CD14-positive monocyte (primary cell): ENCODE results near the gene ITPR3. TPM values are rescaled to one million over a fixed set of nuclear protein-coding genes. Genes with fewer than 3 reads are reported as not detected.

Experiments used
- DNase-seq, 3 donors: peaks; one replicate each; pipeline ENCODE4 v3.0.0-alpha.2; 2011 to 2022
- H2AFZ ChIP-seq: 2 replicates; pipeline ENCODE4 v1.6.0; 2012; ENCODE audit warnings: mild to moderate bottlenecking, low read depth, low read length, inconsistent platforms; ENCODE audit not compliant: insufficient read depth, poor library complexity, severe bottlenecking
- H3K27ac ChIP-seq, 2 donors: 1 replicate in 1 of 2; 2 replicates in 1 of 2; pipeline ENCODE4 v1.5.1; 2012 to 2013; ENCODE audit warnings: low read length in 2 of 2, control low read depth in 1 of 2, inconsistent platforms in 1 of 2, low read depth in 1 of 2, mild to moderate bottlenecking in 1 of 2
- H3K27me3 ChIP-seq, 2 donors: one replicate each; pipeline versions ENCODE4 v1.6.0 to v1.6.1; 2011 to 2013; ENCODE audit warnings: low read length in 2 of 2; ENCODE audit not compliant: control insufficient read depth in 2 of 2, insufficient read depth in 2 of 2
- H3K36me3 ChIP-seq, 2 donors: replicated peaks in 1 of 2; 1 replicate in 1 of 2; 2 replicates in 1 of 2; pipeline versions ENCODE4 v1.5.1 to v1.6.1; 2012 to 2013; ENCODE audit warnings: low read length in 2 of 2, control low read depth in 1 of 2, inconsistent platforms in 1 of 2, mild to moderate bottlenecking in 1 of 2; ENCODE audit not compliant: insufficient read depth in 2 of 2, control insufficient read depth in 1 of 2
- H3K4me1 ChIP-seq, 2 donors: 1 replicate in 1 of 2; 2 replicates in 1 of 2; pipeline versions ENCODE4 v1.5.1 to v1.6.1; 2012 to 2013; ENCODE audit warnings: low read length in 2 of 2, control low read depth in 1 of 2, inconsistent platforms in 1 of 2, mild to moderate bottlenecking in 1 of 2, moderate library complexity in 1 of 2; ENCODE audit not compliant: insufficient read depth in 2 of 2, control insufficient read depth in 1 of 2
- H3K4me2 ChIP-seq: replicated peaks from 2 replicates; pipeline ENCODE3; 2012; ENCODE audit warnings: low read length, moderate library complexity, mild to moderate bottlenecking; ENCODE audit not compliant: poor library complexity, severe bottlenecking; ENCODE audit errors: extremely low read depth
- H3K4me3 ChIP-seq, 3 experiments: fragments of 200-600 bp in 1 of 3; sonication (generic) in 1 of 3; replicated peaks in 1 of 3; 1 replicate in 2 of 3; 2 replicates in 1 of 3; pipeline ENCODE4 v1.5.1; 2011 to 2013; ENCODE audit warnings: low read length in 3 of 3, mild to moderate bottlenecking in 3 of 3, control low read depth in 2 of 3, low read depth in 2 of 3, inconsistent platforms in 1 of 3, moderate library complexity in 1 of 3
- H3K79me2 ChIP-seq: 2 replicates; pipeline ENCODE4 v1.6.0; 2012; ENCODE audit warnings: mild to moderate bottlenecking, control low read depth, inconsistent platforms, low read length, moderate library complexity; ENCODE audit not compliant: insufficient read depth
- H3K9ac ChIP-seq: 2 replicates; pipeline ENCODE4 v1.6.0; 2017; ENCODE audit warnings: low read length, mild to moderate bottlenecking; ENCODE audit not compliant: insufficient read depth, poor library complexity, severe bottlenecking
- H3K9me3 ChIP-seq, 2 donors: replicated peaks in 1 of 2; 1 replicate in 1 of 2; 2 replicates in 1 of 2; pipeline versions ENCODE4 v1.5.1 to v1.6.1; 2012 to 2013; ENCODE audit warnings: low read length in 2 of 2, control low read depth in 1 of 2; ENCODE audit not compliant: control insufficient read depth in 1 of 2, insufficient read depth in 1 of 2
- H4K20me1 ChIP-seq: 2 replicates; pipeline ENCODE4 v1.6.0; 2012; ENCODE audit warnings: mild to moderate bottlenecking, low read length, control low read depth, moderate library complexity; ENCODE audit not compliant: insufficient read depth
- H3K27ac Mint-ChIP-seq, 7 donors: one replicate each; pipeline ENCODE4 v1.8.0; 2020; ENCODE audit warnings: mild to moderate bottlenecking in 7 of 7, mixed read lengths in 7 of 7, moderate library complexity in 6 of 7, inconsistent platforms in 2 of 7
- H3K27me3 Mint-ChIP-seq, 3 donors: one replicate each; pipeline ENCODE4 v1.8.0; 2021 to 2022; ENCODE audit warnings: low read depth in 3 of 3, mild to moderate bottlenecking in 3 of 3, mixed read lengths in 3 of 3, moderate library complexity in 3 of 3, inconsistent platforms in 1 of 3
- H3K36me3 Mint-ChIP-seq, 2 donors: one replicate each; pipeline ENCODE4 v1.8.0; 2020; ENCODE audit warnings: mixed read lengths in 2 of 2, inconsistent platforms in 1 of 2, mild to moderate bottlenecking in 1 of 2
- H3K4me1 Mint-ChIP-seq: one replicate; pipeline ENCODE4 v1.8.0; 2020; ENCODE audit warnings: mild to moderate bottlenecking, mixed read lengths
- H3K4me3 Mint-ChIP-seq, 2 donors: one replicate each; pipeline ENCODE4 v1.8.0; 2020; ENCODE audit warnings: mild to moderate bottlenecking in 2 of 2, mixed read lengths in 2 of 2, moderate library complexity in 1 of 2
- H3K9me3 Mint-ChIP-seq, 7 donors: one replicate each; pipeline ENCODE4 v1.8.0; 2020 to 2022; ENCODE audit warnings: mixed read lengths in 7 of 7, mild to moderate bottlenecking in 6 of 7, moderate library complexity in 6 of 7, inconsistent platforms in 2 of 7
- CTCF ChIP-seq: fragments of 200-600 bp; IDR thresholded peaks from one replicate; pipeline ENCODE4 v1.8.0; 2022; ENCODE audit warnings: antibody characterized with exemption, mild to moderate bottlenecking
- WGBS: methylation state at CpG from one replicate; pipeline ENCODE4 v1.1.5; 2013; ENCODE audit warnings: missing lambda C conversion rate; ENCODE audit not compliant: insufficient coverage; 5-methylcytosine and 5-hydroxymethylcytosine counted together
- intact Hi-C, 2 donors: fragments of 100-400 bp; cut with micrococcal nuclease; formaldehyde crosslinking; loops; one replicate each; pipeline versions ENCODE4 v1.15.0 to v1.15.1; 2023
- polyA plus RNA-seq, 3 donors: library from polyadenylated mRNA; depleted of rRNA in 1 of 3; unstranded in 2 of 3; stranded (reverse) in 1 of 3; fragments of 300-500 nt in 2 of 3; fragments of >200 nt in 1 of 3; fragmentation: Illumina TruSeq in 2 of 3; gene quantifications; 1 replicate in 2 of 3; 2 replicates in 1 of 3; pipeline ENCODE4 v1.2.3, GENCODE V29; 2012 to 2021

ITPR3 gene
- polyA plus RNA-seq, 3 donors, result 1.8 TPM; not detected in 2

DNA sequence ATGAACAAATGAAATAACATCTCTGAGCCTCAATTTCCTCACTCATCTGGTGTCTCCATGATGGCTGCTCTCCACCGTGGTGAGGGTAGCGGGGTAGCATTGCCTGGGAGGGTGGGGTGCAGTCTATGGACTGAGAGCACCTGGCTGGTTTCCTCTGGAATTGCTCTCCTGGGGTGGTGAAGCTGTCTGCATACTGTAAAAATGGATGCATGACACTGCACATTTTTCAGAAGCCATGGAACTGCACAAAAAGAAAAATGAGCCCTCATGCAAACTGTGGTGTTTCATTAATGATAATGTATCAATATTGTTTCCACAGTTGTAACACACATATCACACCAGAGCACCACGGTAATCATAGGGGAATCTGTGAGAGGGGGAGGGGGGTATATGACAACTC lies 12.1 kb upstream of the ITPR3 start:
- no peaks in the 10 kb centered on the region for H3K79me2 ChIP-seq
- H3K4me3 ChIP-seq, result no peak overlapping the region
- H4K20me1 ChIP-seq, result no peaks in the 10 kb centered on the region
- intact Hi-C loops, result no loop called here
- H3K36me3 ChIP-seq, result no peaks in the 10 kb centered on the region
- H3K4me1 ChIP-seq, result peaks cover 13% of the 10 kb centered on the region in 2 donors
- H3K27ac ChIP-seq, result no peak overlapping the region
- no peak for TF ChIP-seq CTCF
- no peak overlapping the region for H3K27ac Mint-ChIP-seq
- no peaks in the 10 kb centered on the region for H3K27me3 ChIP-seq
- peaks cover 0 to 8% (median under 1%) of the 10 kb centered on the region in 3 donors for H3K27me3 Mint-ChIP-seq
- peaks cover 8% of the 10 kb centered on the region for H3K4me1 Mint-ChIP-seq
- no peaks in the 10 kb centered on the region for H3K9me3 ChIP-seq
- no peak overlapping the region for H3K4me2 ChIP-seq
- no peaks in the 10 kb centered on the region for H3K36me3 Mint-ChIP-seq
- no CpG with 5 or more reads among the region's 3 CpGs for WGBS
- no peak overlapping the region for H3K4me3 Mint-ChIP-seq
- H3K9me3 Mint-ChIP-seq, result peaks cover 0 to 8% (median 3%) of the 10 kb centered on the region in 7 donors
- no peak for DNase-seq
- no peak overlapping the region for H3K9ac ChIP-seq
- no peak overlapping the region for H2AFZ ChIP-seq

GRCh38 chr6:33609528-33609927 lies 11.6 kb upstream of the ITPR3 start:
- WGBS, result 67% methylated on average over 3 of the region's 6 CpGs
- Mint-ChIP-seq H3K27ac (no peak overlapping the region), H3K4me1 (peaks cover 8% of the 10 kb centered on the region), H3K4me3 (no peak overlapping the region), H3K36me3 (no peaks in the 10 kb centered on the region), H3K27me3 (peaks cover 0 to 9% (median 5%) of the 10 kb centered on the region in 3 donors), H3K9me3 (peaks cover 0 to 8% (median 3%) of the 10 kb centered on the region in 7 donors)
- Histone ChIP-seq H3K4me2 (no peak overlapping the region), H3K4me1 (peaks cover 9 to 10% of the 10 kb centered on the region in 2 donors), H4K20me1 (no peaks in the 10 kb centered on the region), H3K27ac (no peak overlapping the region), H3K79me2 (no peaks in the 10 kb centered on the region), H3K27me3 (no peaks in the 10 kb centered on the region), H3K9me3 (no peaks in the 10 kb centered on the region), H2AFZ (no peak overlapping the region), H3K36me3 (no peaks in the 10 kb centered on the region), H3K9ac (no peak overlapping the region), H3K4me3 (no peak overlapping the region)
- no peak for DNase-seq
- intact Hi-C loops, result no loop called here
- TF ChIP-seq CTCF, result no peak
